GM21515 (cell line): Measurements from ENCODE around the gene NCCRP1.

Experiments
- ATAC-seq: cut with Tn5 transposase; IDR thresholded peaks from one replicate; pipeline ENCODE4 v1.9.1; 2021; ENCODE audit not compliant: unreplicated experiment

NCCRP1 gene

GRCh38 chr19:39178296-39179006 is 18.3 kb upstream of the NCCRP1 start:
- no peak for ATAC-seq

GRCh38 chr19:39179754-39180153 is 17.0 kb upstream of the NCCRP1 start:
- ATAC-seq: no peak

GRCh38 chr19:39180749-39181148 is 16.0 kb upstream of the NCCRP1 start:
- ATAC-seq: no peak

- no peak for ATAC-seq
These were observed 15.1 kb upstream of the NCCRP1 start for GRCh38 chr19:39181500-39182173.

GRCh38 chr19:39182174-39182505 is 14.6 kb upstream of the NCCRP1 start:
- ATAC-seq: no peak

- no peak for ATAC-seq
These were observed 13.7 kb upstream of the NCCRP1 start for GRCh38 chr19:39183104-39183503.

GRCh38 chr19:39186391-39186790 is 10.4 kb upstream of the NCCRP1 start:
- ATAC-seq: no peak

GRCh38 chr19:39187552-39187943 is 9.2 kb upstream of the NCCRP1 start:
- ATAC-seq: no peak

- no peak for ATAC-seq
These were observed 7.8 kb upstream of the NCCRP1 start for GRCh38 chr19:39188960-39189359.

GRCh38 chr19:39190768-39191167 is 6.0 kb upstream of the NCCRP1 start:
- no peak for ATAC-seq

GRCh38 chr19:39192846-39193245 is 3.9 kb upstream of the NCCRP1 start:
- no peak for ATAC-seq

- no peak for ATAC-seq
These were observed 3.0 kb upstream of the NCCRP1 start for GRCh38 chr19:39193803-39194202.

- no peak for ATAC-seq
These were observed 1.8 kb upstream of the NCCRP1 start for GRCh38 chr19:39194832-39195542.

- ATAC-seq: no peak
These were observed 1.0 kb upstream of the NCCRP1 start for GRCh38 chr19:39195755-39196154.

- no peak for ATAC-seq
These were observed 444 bp upstream of the NCCRP1 start for GRCh38 chr19:39196320-39196719.

GRCh38 chr19:39197808-39198207 is 1.0 kb downstream of the NCCRP1 start:
- no peak for ATAC-seq

- ATAC-seq: no peak
These were observed 2.3 kb downstream of the NCCRP1 start for GRCh38 chr19:39199025-39199424.

GRCh38 chr19:39200066-39200802 is 3.5 kb downstream of the NCCRP1 start:
- no peak for ATAC-seq

- ATAC-seq: no peak
These were observed 4.0 kb downstream of the NCCRP1 start for GRCh38 chr19:39200803-39201115.

- no peak for ATAC-seq
These were observed 6.2 kb downstream of the NCCRP1 start for GRCh38 chr19:39202998-39203355.

- ATAC-seq: no peak
These were observed 6.9 kb downstream of the NCCRP1 start, which contains the start of gene SYCN for GRCh38 chr19:39203372-39204341. Gene SYCN, minus strand, starts transcription at chr19:39204263. Its CDS starts 9 bp downstream, at chr19:39204254.
